ENCODE data around the gene C2CD5.

C2CD5 gene

GRCh38 chr12:22413592-22413991 is 130.8 kb downstream of the C2CD5 start:
- no peak for DNase-seq

DNA sequence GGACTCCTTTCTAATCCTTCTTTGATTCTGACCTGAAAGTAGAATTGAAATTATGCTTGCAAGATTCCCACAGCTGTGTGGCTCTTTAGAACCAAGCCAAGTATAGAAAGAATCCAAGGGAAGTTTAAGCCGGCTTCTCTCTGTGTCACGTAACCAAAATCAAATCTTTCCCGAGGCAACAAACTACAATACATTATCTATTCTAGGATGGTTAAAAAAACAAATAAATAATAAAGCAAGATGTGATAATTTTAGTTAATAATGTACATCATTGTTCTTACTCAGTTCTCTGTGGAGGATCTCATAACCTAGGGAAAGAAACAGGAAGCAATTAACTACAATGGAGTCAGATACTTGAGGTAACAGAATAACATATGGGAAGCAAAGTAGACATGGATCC is 131.8 kb downstream of the C2CD5 start:
- no peak for DNase-seq

DNA sequence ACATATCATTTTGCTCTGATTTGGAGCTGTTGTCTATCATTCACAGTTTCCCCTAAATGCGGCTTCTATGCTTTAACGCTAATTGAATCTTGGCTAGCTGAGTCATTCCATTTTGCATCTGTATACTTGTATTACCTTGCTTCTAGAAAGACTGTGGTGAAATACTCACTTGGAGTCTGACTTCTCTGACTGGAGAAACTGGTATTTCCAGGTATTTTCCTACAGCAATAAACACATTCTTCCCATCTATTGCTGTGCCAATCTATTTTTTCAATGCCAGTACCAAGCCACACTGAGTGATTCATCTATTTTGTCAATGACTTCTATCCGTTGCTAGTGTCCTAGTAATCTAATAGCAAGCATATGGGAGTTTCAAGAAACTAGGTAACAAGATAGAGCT is 133.9 kb downstream of the C2CD5 start:
- no peak for DNase-seq

DNA sequence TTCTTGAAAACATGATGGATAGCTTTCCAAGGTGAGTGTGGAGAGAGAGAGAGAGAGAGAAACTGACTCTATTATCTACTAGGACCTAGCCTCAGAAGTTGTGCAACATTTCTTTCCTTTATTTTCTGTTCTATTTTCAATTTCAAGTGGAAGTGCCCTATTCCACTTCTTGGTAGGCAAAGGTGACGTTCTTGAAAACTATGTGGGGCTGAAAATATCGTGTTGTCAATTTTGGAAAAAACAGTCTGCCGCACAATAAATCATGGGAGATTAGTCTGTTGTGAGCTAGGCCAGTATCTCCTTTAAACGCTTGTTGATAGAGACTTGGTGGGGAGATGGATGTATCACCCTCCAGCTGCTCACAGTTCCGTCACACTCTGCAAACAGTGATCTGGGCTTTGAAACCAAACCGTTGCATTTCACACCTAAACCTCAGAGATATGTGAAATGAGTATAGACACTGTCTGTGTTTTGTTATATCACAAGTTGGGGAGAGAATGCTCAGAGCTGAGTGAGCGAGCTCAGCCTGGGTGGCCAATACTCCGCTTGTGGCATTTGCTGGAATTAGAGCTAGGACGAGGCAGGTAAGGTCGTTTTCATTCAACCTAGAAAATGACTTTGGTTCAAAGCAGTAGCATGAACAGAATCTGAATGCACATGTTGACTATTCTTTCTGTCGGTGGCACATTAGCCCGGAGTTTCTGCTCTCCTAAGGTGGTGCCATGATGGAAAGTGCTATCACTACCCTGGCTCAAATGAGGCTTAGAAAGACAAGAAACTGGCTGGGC is 134.8 kb downstream of the C2CD5 start:
- no peak for DNase-seq

DNA sequence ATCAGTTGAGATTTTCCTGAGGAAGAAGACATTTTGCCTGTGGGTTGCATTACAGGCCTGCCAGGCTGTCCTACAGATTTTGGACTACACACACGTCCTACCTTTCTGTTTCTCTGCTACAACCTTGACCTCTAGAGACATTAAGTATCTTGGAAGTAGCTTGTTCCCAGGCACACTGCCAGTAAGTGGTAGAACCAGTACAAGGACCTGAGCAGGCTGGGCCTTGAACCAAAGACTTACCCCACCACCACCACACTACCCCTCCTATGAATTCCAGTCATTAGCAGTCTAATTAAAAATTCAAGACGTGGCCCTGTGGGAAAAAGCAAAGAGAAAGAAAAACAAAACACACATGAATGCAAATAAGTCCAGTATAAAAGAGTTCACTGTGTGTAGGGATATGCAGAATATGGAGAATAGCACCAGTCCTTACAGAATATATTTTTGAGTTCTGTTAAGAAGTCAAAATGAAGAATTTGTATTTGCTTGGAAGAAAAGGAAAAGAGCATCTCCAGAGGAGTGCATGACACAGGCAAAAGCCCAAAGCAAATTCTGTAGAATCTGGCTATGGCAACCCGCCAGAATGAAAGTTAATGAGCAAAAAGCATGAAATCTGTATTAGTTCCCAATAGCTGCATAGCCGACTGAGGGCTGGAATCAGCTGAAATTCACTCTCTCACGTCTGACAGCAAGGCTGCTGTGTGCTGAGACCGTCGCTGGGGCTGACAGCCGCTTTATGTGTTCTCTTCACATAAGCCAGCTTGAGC is 135.5 kb downstream of the C2CD5 start:
- DNase-seq: no peak

DNA sequence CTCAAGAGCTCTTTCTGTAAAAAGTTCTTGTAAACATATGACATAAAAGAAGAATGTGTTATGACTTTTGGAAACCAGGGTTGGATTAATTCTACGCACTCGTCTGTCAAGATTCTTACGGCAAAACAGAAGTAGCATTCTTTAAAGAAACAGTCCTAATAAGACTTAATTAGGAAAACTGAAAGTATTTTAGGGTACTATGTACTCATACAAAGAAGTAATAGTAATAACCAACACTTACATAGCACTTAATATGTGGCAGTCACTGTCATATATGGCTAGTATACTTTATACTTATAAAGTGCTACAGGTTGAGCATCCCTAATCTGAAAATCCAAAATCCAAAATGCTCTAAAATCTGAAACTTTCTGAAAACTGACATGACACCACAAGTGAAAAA is 136.9 kb downstream of the C2CD5 start:
- DNase-seq: no peak

DNA sequence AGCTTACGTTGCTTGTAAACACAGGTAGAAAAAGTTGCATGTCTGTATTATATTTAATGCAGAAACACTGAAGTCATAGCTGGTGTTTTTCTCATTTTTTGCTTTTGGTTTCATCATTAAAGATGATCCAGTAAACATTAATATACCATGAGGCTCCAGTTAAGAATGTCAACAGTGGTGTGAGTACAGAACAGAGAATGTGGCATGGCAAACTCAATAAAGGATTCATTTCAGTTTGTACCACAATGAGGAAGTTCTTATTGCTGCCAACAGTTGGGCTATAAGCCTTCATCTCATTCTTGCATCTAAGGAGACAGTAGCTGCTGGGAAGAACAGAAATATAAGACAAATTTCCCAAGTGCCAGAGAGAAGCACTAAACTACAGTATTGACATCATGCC is 137.7 kb downstream of the C2CD5 start:
- DNase-seq: no peak

GRCh38 chr12:22399464-22400180 is 144.7 kb downstream of the C2CD5 start:
- no peak for DNase-seq

Data from NCI-H1092 treated with DMSO at 0.1 percent for 48 hours (cell line).